DND-41 (cell line): Measurements from ENCODE around the gene HLA-DPB1.

ENCODE experiments used
- ATAC-seq: fragments of 200-7000 bp; cut with Tn5 transposase; 3 replicates; pipeline ENCODE4 v1.9.1; 2021; ENCODE audit warnings: low read depth; ENCODE audit not compliant: insufficient read depth
- DNase-seq: peaks from one replicate; pipeline ENCODE4 v3.0.0-alpha.2; 2020
- H2AFZ ChIP-seq: 2 replicates; pipeline ENCODE4 v1.6.0; 2012; ENCODE audit warnings: low read depth, low read length
- H3K27ac ChIP-seq: 2 replicates; pipeline ENCODE4 v1.5.1; 2012; ENCODE audit warnings: low read length, inconsistent platforms
- H3K27me3 ChIP-seq: fragments of 200-600 bp; sonication (generic); 2 replicates; pipeline ENCODE4 v1.6.0; 2012; ENCODE audit warnings: low read length, mild to moderate bottlenecking, inconsistent platforms; ENCODE audit not compliant: insufficient read depth, poor library complexity
- H3K36me3 ChIP-seq: 2 replicates; pipeline ENCODE4 v1.5.1; 2012; ENCODE audit warnings: low read length, inconsistent platforms; ENCODE audit not compliant: insufficient read depth
- H3K4me1 ChIP-seq: 2 replicates; pipeline ENCODE4 v1.5.1; 2012; ENCODE audit warnings: mild to moderate bottlenecking, low read length; ENCODE audit not compliant: insufficient read depth
- H3K4me2 ChIP-seq: 2 replicates; pipeline ENCODE4 v1.6.0; 2012; ENCODE audit warnings: mild to moderate bottlenecking, moderate library complexity, low read length, inconsistent platforms; ENCODE audit not compliant: insufficient read depth
- H3K4me3 ChIP-seq, 2 experiments: fragments of 200-600 bp in 1 of 2; shearing (Covaris generic) in 1 of 2; 2 replicates each; pipeline ENCODE4 v1.5.1; 2012 to 2016; ENCODE audit warnings: inconsistent platforms in 2 of 2, low read length in 2 of 2, mild to moderate bottlenecking in 2 of 2, low read depth in 1 of 2, moderate library complexity in 1 of 2
- H3K79me2 ChIP-seq: 2 replicates; pipeline ENCODE4 v1.6.0; 2012; ENCODE audit warnings: low read length, inconsistent platforms; ENCODE audit not compliant: insufficient read depth
- H3K9ac ChIP-seq: 2 replicates; pipeline ENCODE4 v1.6.0; 2012; ENCODE audit warnings: low read depth, mild to moderate bottlenecking, inconsistent platforms, low read length, moderate library complexity
- H3K9me3 ChIP-seq: 2 replicates; pipeline ENCODE4 v1.5.1; 2012; ENCODE audit warnings: low read length, moderate library complexity, mild to moderate bottlenecking, inconsistent platforms; ENCODE audit not compliant: insufficient read depth, severe bottlenecking
- H4K20me1 ChIP-seq: 2 replicates; pipeline ENCODE4 v1.6.0; 2012; ENCODE audit warnings: low read length; ENCODE audit not compliant: insufficient read depth
- EZH2 ChIP-seq: IDR thresholded peaks from 3 replicates; pipeline ENCODE4 v1.6.1; 2012; ENCODE audit warnings: borderline replicate concordance, low read depth, mild to moderate bottlenecking, moderate library complexity, low read length, inconsistent platforms; ENCODE audit not compliant: severe bottlenecking
- TF ChIP-seq, protein P1 (sequence below): IDR thresholded peaks from 2 replicates; pipeline ENCODE4 v1.5.1; 2012; ENCODE audit warnings: borderline replicate concordance, low read length, moderate library complexity, mild to moderate bottlenecking; ENCODE audit not compliant: poor library complexity, severe bottlenecking; ENCODE audit errors: extremely low read depth

Gene HLA-DPB1

GRCh38 chr6:33078442-33078841 lies 2.7 kb downstream of the HLA-DPB1 start:
- Histone ChIP-seq H3K27ac (no peak overlapping the region), H3K79me2 (no peaks in the 10 kb centered on the region), H2AFZ (no peak overlapping the region), H3K36me3 (no peaks in the 10 kb centered on the region), H3K4me2 (no peak overlapping the region), H3K4me1 (no peaks in the 10 kb centered on the region), H3K27me3 (peaks cover 37% of the 10 kb centered on the region), H4K20me1 (0 out of 2 replicates have a peak, but pooled peaks cover 2% of the 10 kb centered on the region), H3K4me3 (no peak overlapping the region), H3K9me3 (no peaks in the 10 kb centered on the region), H3K9ac (no peak overlapping the region)
- DNase-seq (no peak), ATAC-seq (no peak)
- no peak for TF ChIP-seq EZH2
- TF ChIP-seq, protein P1, sequence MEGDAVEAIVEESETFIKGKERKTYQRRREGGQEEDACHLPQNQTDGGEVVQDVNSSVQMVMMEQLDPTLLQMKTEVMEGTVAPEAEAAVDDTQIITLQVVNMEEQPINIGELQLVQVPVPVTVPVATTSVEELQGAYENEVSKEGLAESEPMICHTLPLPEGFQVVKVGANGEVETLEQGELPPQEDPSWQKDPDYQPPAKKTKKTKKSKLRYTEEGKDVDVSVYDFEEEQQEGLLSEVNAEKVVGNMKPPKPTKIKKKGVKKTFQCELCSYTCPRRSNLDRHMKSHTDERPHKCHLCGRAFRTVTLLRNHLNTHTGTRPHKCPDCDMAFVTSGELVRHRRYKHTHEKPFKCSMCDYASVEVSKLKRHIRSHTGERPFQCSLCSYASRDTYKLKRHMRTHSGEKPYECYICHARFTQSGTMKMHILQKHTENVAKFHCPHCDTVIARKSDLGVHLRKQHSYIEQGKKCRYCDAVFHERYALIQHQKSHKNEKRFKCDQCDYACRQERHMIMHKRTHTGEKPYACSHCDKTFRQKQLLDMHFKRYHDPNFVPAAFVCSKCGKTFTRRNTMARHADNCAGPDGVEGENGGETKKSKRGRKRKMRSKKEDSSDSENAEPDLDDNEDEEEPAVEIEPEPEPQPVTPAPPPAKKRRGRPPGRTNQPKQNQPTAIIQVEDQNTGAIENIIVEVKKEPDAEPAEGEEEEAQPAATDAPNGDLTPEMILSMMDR, result no peak

- no peaks in the 10 kb centered on the region for H3K9me3 ChIP-seq
- no peak overlapping the region for H3K27ac ChIP-seq
- H3K4me2 ChIP-seq, result no peak overlapping the region
- peaks cover 38% of the 10 kb centered on the region for H3K27me3 ChIP-seq
- H3K36me3 ChIP-seq, result no peaks in the 10 kb centered on the region
- H3K4me3 ChIP-seq, result no peak overlapping the region
- 0 out of 2 replicates have a peak, but pooled peaks cover 2% of the 10 kb centered on the region for H4K20me1 ChIP-seq
- TF ChIP-seq EZH2, result no peak
- TF ChIP-seq, protein P1, result no peak
- no peaks in the 10 kb centered on the region for H3K79me2 ChIP-seq
- no peak for DNase-seq
- no peak overlapping the region for H2AFZ ChIP-seq
- H3K9ac ChIP-seq, result no peak overlapping the region
- H3K4me1 ChIP-seq, result no peaks in the 10 kb centered on the region
- ATAC-seq, result no peak
Observed at GRCh38 chr6:33078919-33079521, 3.2 kb downstream of the HLA-DPB1 start.

GRCh38 chr6:33079580-33079979 lies 3.8 kb downstream of the HLA-DPB1 start:
- H3K4me3 ChIP-seq, result no peak overlapping the region

More at GRCh38 chr6:33079580-33079979, 3.8 kb downstream of the HLA-DPB1 start:
- no peaks in the 10 kb centered on the region for H3K4me1 ChIP-seq
- no peak overlapping the region for H3K4me2 ChIP-seq
- H3K27ac ChIP-seq, result no peak overlapping the region
- no peaks in the 10 kb centered on the region for H3K79me2 ChIP-seq
- no peaks in the 10 kb centered on the region for H3K36me3 ChIP-seq
- no peaks in the 10 kb centered on the region for H3K9me3 ChIP-seq
- no peak for DNase-seq
- H3K27me3 ChIP-seq, result peaks cover 41% of the 10 kb centered on the region
- TF ChIP-seq EZH2, result no peak
- TF ChIP-seq, protein P1, result no peak
- 0 out of 2 replicates have a peak, but pooled peaks cover 2% of the 10 kb centered on the region for H4K20me1 ChIP-seq
- H2AFZ ChIP-seq, result no peak overlapping the region
- ATAC-seq, result no peak
- H3K9ac ChIP-seq, result no peak overlapping the region
